Measurements from ENCODE around the gene CDKL1. TPM values are rescaled to one million over a fixed set of nuclear protein-coding genes. Genes with fewer than 3 reads are reported as not detected.

CDKL1 gene
- total and polyA plus RNA-seq, 7 donors: 0.46 to 4.5 (median 2.0) TPM

GRCh38 chr14:50285861-50286260 lies 110.8 kb downstream of the CDKL1 start:
- no peaks in the 10 kb centered on the region for H3K36me3 ChIP-seq (ENCODE audit: insufficient read depth in 1 of 2, low read depth in 1 of 2)
- TF ChIP-seq, protein P1, sequence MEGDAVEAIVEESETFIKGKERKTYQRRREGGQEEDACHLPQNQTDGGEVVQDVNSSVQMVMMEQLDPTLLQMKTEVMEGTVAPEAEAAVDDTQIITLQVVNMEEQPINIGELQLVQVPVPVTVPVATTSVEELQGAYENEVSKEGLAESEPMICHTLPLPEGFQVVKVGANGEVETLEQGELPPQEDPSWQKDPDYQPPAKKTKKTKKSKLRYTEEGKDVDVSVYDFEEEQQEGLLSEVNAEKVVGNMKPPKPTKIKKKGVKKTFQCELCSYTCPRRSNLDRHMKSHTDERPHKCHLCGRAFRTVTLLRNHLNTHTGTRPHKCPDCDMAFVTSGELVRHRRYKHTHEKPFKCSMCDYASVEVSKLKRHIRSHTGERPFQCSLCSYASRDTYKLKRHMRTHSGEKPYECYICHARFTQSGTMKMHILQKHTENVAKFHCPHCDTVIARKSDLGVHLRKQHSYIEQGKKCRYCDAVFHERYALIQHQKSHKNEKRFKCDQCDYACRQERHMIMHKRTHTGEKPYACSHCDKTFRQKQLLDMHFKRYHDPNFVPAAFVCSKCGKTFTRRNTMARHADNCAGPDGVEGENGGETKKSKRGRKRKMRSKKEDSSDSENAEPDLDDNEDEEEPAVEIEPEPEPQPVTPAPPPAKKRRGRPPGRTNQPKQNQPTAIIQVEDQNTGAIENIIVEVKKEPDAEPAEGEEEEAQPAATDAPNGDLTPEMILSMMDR (IDR thresholded peaks at IDR 0.05): no peak
- H3K9me3 ChIP-seq: no peaks in the 10 kb centered on the region
- intact Hi-C loops (cut with DNase I): no loop called here
- DNase-seq: no peak
- no peaks in the 10 kb centered on the region for H3K27me3 ChIP-seq (ENCODE audit: insufficient read depth in 3 of 3, low read length in 2 of 3)
- no peaks in the 10 kb centered on the region for H3K4me1 ChIP-seq
- peak; percentile 48 to 92 (median 88) for ATAC-seq
- no peak overlapping the region for H3K4me3 ChIP-seq
- H3K27ac ChIP-seq: peak overlapping the region; percentile 63

Other genes starting within 250 kb of the CDKL1 start
- 10 to 100 TPM; 45.0 to 55.1 (median 52.9) TPM for gene SOS2, start 165.3 kb downstream of the CDKL1 start, total RNA-seq
- 10 to 100 TPM; 19.4 to 38.6 (median 22.1) TPM for gene SOS2, start 165.3 kb downstream of the CDKL1 start, polyA plus RNA-seq
- 10 to 100 TPM in 3 of 4 donors, 1 to 10 TPM in 1; 9.3 to 10.9 (median 10.2) TPM for gene L2HGDH, start 84.7 kb downstream of the CDKL1 start, total RNA-seq
- gene L2HGDH, start 84.7 kb downstream of the CDKL1 start, polyA plus RNA-seq: 10 to 100 TPM in 1 of 3 donors, 1 to 10 TPM in 2; 3.5 to 10.4 (median 4.9) TPM
- gene DMAC2L, start 84.6 kb downstream of the CDKL1 start, total RNA-seq: 10 to 100 TPM; 26.7 to 43.5 (median 35.1) TPM
- 10 to 100 TPM; 21.7 to 36.6 (median 26.6) TPM for gene DMAC2L, start 84.6 kb downstream of the CDKL1 start, polyA plus RNA-seq
- gene MAP4K5, start 135.7 kb upstream of the CDKL1 start, total RNA-seq: 10 to 100 TPM; 12.9 to 17.1 (median 15.6) TPM
- 10 to 100 TPM in 2 of 3 donors, 1 to 10 TPM in 1; 4.8 to 14.6 (median 12.0) TPM for gene MAP4K5, start 135.7 kb upstream of the CDKL1 start, polyA plus RNA-seq
- 1 to 10 TPM in 1 of 4 donors, under 1 TPM in 3; 0.48 to 1.4 (median 0.73) TPM for gene ATL1, start 163.3 kb upstream of the CDKL1 start, total RNA-seq
- under 1 TPM; 0.43 to 0.94 (median 0.44) TPM for gene ATL1, start 163.3 kb upstream of the CDKL1 start, polyA plus RNA-seq

Data from psoas muscle (tissue), 8 donors.